Erythroblast (primary cell): ENCODE measurements around the gene FBXO28.
"Not testable (repeated sequence)": the region's sequence is repeated elsewhere in the genome, so short reads cannot be mapped to it uniquely, and the experiment has no call there.

ENCODE experiments used
- GATA1 ChIP-seq: IDR thresholded peaks from 2 replicates; pipeline ENCODE4 v1.6.1; 2011; ENCODE audit warnings: low read depth, mild to moderate bottlenecking, control low read depth, low read length, moderate library complexity
- POLR2A ChIP-seq: IDR thresholded peaks from 2 replicates; pipeline ENCODE4 v1.6.1; 2011; ENCODE audit warnings: mild to moderate bottlenecking, low read length

GRCh38 chr1:224205931-224206538 lies 92.1 kb downstream of the FBXO28 start:
- TF ChIP-seq POLR2A, GATA1: not testable (repeated sequence)
